IMR-90 (cell line): Measurements from ENCODE around the gene FBN1. TPM values are rescaled to one million over a fixed set of nuclear protein-coding genes. Genes with fewer than 3 reads are reported as not detected.

Source experiments
- ATAC-seq: fragments of 200-7000 bp; cut with Tn5 transposase; 2 replicates; pipeline ENCODE4 v1.9.1; 2020; ENCODE audit warnings: low read depth, mild to moderate bottlenecking, moderate library complexity
- BruUV-seq: library from RNA; stranded (reverse); fragments of 400-500 nt; replicated peaks from 2 replicates; lab custom pipeline; 2021; lab: Mats Ljungman, UMichigan
- CTCF ChIA-PET: fragments of 300-600 bp; formaldehyde crosslinking; extraction: SDS; loops from one replicate; lab custom pipeline; 2021; ENCODE audit warnings: antibody characterized with exemption; lab: Yijun Ruan, JAX
- POLR2A ChIA-PET: fragments of 300-600 bp; sonication (Branson Sonifier 250); formaldehyde crosslinking; loops from one replicate; lab custom pipeline; 2022; ENCODE audit warnings: antibody characterized with exemption; ENCODE audit not compliant: unreplicated experiment; lab: Charles Lee
- DNase-seq: peaks from one replicate; pipeline ENCODE4 v3.0.0; 2013
- H2AFZ ChIP-seq: replicated peaks from 2 replicates; pipeline ENCODE3; 2013; ENCODE audit warnings: low read length, mild to moderate bottlenecking; ENCODE audit not compliant: poor library complexity
- H2AK5ac ChIP-seq: 2 replicates; pipeline ENCODE4 v1.6.1; 2013; ENCODE audit warnings: low read depth, low read length, inconsistent platforms
- H2AK9ac ChIP-seq: replicated peaks from 2 replicates; pipeline ENCODE3; 2013; ENCODE audit warnings: mild to moderate bottlenecking, low read depth, low read length, moderate library complexity; ENCODE audit not compliant: poor library complexity
- H2BK120ac ChIP-seq: 2 replicates; pipeline ENCODE4 v1.6.1; 2013; ENCODE audit warnings: low read depth, low read length, inconsistent platforms
- H2BK15ac ChIP-seq: 3 replicates; pipeline ENCODE4 v1.6.1; 2013; ENCODE audit warnings: low read depth, low read length, inconsistent platforms
- H2BK20ac ChIP-seq: 2 replicates; pipeline ENCODE4 v1.6.1; 2013; ENCODE audit warnings: low read depth, mild to moderate bottlenecking, inconsistent platforms, low read length, moderate library complexity
- H2BK5ac ChIP-seq: 2 replicates; pipeline ENCODE4 v1.6.1; 2013; ENCODE audit warnings: mild to moderate bottlenecking, low read depth, low read length, inconsistent platforms; ENCODE audit not compliant: poor library complexity, severe bottlenecking
- H3K14ac ChIP-seq: replicated peaks from 2 replicates; pipeline ENCODE4 v1.6.1; 2013; ENCODE audit warnings: low read depth, low read length, inconsistent platforms
- H3K18ac ChIP-seq: 2 replicates; pipeline ENCODE4 v1.6.1; 2013; ENCODE audit warnings: low read depth, low read length, control low read depth
- H3K23ac ChIP-seq: 2 replicates; pipeline ENCODE4 v1.6.1; 2013; ENCODE audit warnings: low read depth, low read length, inconsistent platforms
- H3K27ac ChIP-seq: 2 replicates; pipeline ENCODE4 v1.5.1; 2013; ENCODE audit warnings: mild to moderate bottlenecking, control low read depth, low read length; ENCODE audit not compliant: insufficient read depth
- H3K27me3 ChIP-seq: 2 replicates; pipeline ENCODE4 v1.6.1; 2013; ENCODE audit warnings: low read length; ENCODE audit not compliant: control insufficient read depth, insufficient read depth
- H3K36me3 ChIP-seq: 2 replicates; pipeline ENCODE4 v1.6.1; 2013; ENCODE audit warnings: low read length, mixed read lengths; ENCODE audit not compliant: control insufficient read depth, insufficient read depth
- H3K4ac ChIP-seq: 2 replicates; pipeline ENCODE4 v1.6.1; 2013; ENCODE audit warnings: low read depth, low read length, inconsistent platforms
- H3K4me1 ChIP-seq: 2 replicates; pipeline ENCODE4 v1.6.1; 2013; ENCODE audit warnings: low read length, mixed read lengths; ENCODE audit not compliant: control insufficient read depth, insufficient read depth
- H3K4me2 ChIP-seq: 2 replicates; pipeline ENCODE4 v1.6.1; 2013; ENCODE audit warnings: low read depth, mild to moderate bottlenecking, control low read depth, low read length, moderate library complexity
- H3K4me3 ChIP-seq: 2 replicates; pipeline ENCODE4 v1.5.1; 2013; ENCODE audit warnings: low read depth, mild to moderate bottlenecking, control low read depth, low read length, moderate library complexity; ENCODE audit not compliant: insufficient read depth
- H3K56ac ChIP-seq: 2 replicates; pipeline ENCODE4 v1.6.1; 2013; ENCODE audit warnings: low read length, inconsistent platforms; ENCODE audit not compliant: insufficient read depth; ENCODE audit errors: extremely low read depth
- H3K79me1 ChIP-seq, 2 experiments: 2 replicates each; pipeline ENCODE4 v1.6.1; 2013; ENCODE audit warnings: low read length in 2 of 2, inconsistent platforms in 1 of 2, low read depth in 1 of 2
- H3K9ac ChIP-seq: 2 replicates; pipeline ENCODE4 v1.6.1; 2013; ENCODE audit warnings: low read depth, low read length, control low read depth
- H3K9me1 ChIP-seq: 2 replicates; pipeline ENCODE4 v1.6.1; 2013; ENCODE audit warnings: low read length, inconsistent platforms; ENCODE audit not compliant: insufficient read depth
- H3K9me3 ChIP-seq: 2 replicates; pipeline ENCODE4 v1.6.1; 2013; ENCODE audit warnings: low read length; ENCODE audit not compliant: control insufficient read depth, insufficient read depth
- H4K20me1 ChIP-seq: 2 replicates; pipeline ENCODE4 v1.6.1; 2013; ENCODE audit warnings: low read length, inconsistent platforms; ENCODE audit not compliant: insufficient read depth
- H4K5ac ChIP-seq: 2 replicates; pipeline ENCODE4 v1.6.1; 2013; ENCODE audit warnings: mild to moderate bottlenecking, low read depth, low read length, control low read depth
- H4K8ac ChIP-seq, 2 experiments: 2 replicates each; pipeline ENCODE4 v1.6.1; 2013; ENCODE audit warnings: low read depth in 2 of 2, low read length in 2 of 2, control low read depth in 1 of 2, inconsistent platforms in 1 of 2
- H4K91ac ChIP-seq: 2 replicates; pipeline ENCODE4 v1.6.1; 2013; ENCODE audit warnings: low read depth, low read length, inconsistent platforms; ENCODE audit not compliant: insufficient read depth
- BHLHE40 ChIP-seq: fragments of 150-350 bp; IDR thresholded peaks from 2 replicates; pipeline ENCODE4 v1.6.1; 2016; ENCODE audit warnings: mild to moderate bottlenecking, low read depth, low read length
- CEBPB ChIP-seq: IDR thresholded peaks from 2 replicates; pipeline ENCODE4 v1.6.1; 2012; ENCODE audit warnings: low read depth, low read length, improper control_type of control experiment
- CHD1 ChIP-seq: IDR thresholded peaks from 2 replicates; pipeline ENCODE4 v1.6.1; 2012; ENCODE audit warnings: low read depth, low read length, improper control_type of control experiment
- ELK1 ChIP-seq: fragments of 150-350 bp; IDR thresholded peaks from 2 replicates; pipeline ENCODE4 v1.6.1; 2016; ENCODE audit warnings: low read depth, mild to moderate bottlenecking, low read length, moderate library complexity, borderline replicate concordance
- FOS ChIP-seq: fragments of 150-350 bp; IDR thresholded peaks from 2 replicates; pipeline ENCODE4 v1.6.1; 2016; ENCODE audit warnings: low read depth, low read length
- MAFK ChIP-seq: IDR thresholded peaks from 2 replicates; pipeline ENCODE4 v1.6.1; 2012; ENCODE audit warnings: low read depth, low read length, improper control_type of control experiment
- MAZ ChIP-seq: IDR thresholded peaks from 2 replicates; pipeline ENCODE4 v1.6.1; 2012; ENCODE audit warnings: low read depth, mild to moderate bottlenecking, low read length, improper control_type of control experiment, moderate library complexity, borderline replicate concordance
- MXI1 ChIP-seq: IDR thresholded peaks from 2 replicates; pipeline ENCODE4 v1.6.1; 2012; ENCODE audit warnings: low read depth, mild to moderate bottlenecking, low read length, moderate library complexity, borderline replicate concordance
- NFE2L2 ChIP-seq: fragments of 150-350 bp; IDR thresholded peaks from 2 replicates; pipeline ENCODE4 v1.6.1; 2016; ENCODE audit warnings: low read depth, mild to moderate bottlenecking, low read length
- POLR2A ChIP-seq: IDR thresholded peaks from 2 replicates; pipeline ENCODE4 v1.6.1; 2012; ENCODE audit warnings: mild to moderate bottlenecking, low read depth, low read length
- RAD21 ChIP-seq: IDR thresholded peaks from 2 replicates; pipeline ENCODE4 v1.6.1; 2012; ENCODE audit warnings: low read length, improper control_type of control experiment
- RCOR1 ChIP-seq: IDR thresholded peaks from 2 replicates; pipeline ENCODE4 v1.6.1; 2012; ENCODE audit warnings: mild to moderate bottlenecking, low read length, improper control_type of control experiment; ENCODE audit not compliant: insufficient replicate concordance
- RFX5 ChIP-seq: IDR thresholded peaks from 2 replicates; pipeline ENCODE4 v1.8.0; 2012; ENCODE audit warnings: low read depth, mild to moderate bottlenecking, low read length, moderate library complexity
- SMC3 ChIP-seq: fragments of 150-350 bp; IDR thresholded peaks from 2 replicates; pipeline ENCODE4 v1.6.1; 2016; ENCODE audit warnings: low read depth, mild to moderate bottlenecking, antibody characterized with exemption, low read length, moderate library complexity
- WGBS, 2 experiments: methylation state at CpG; one replicate each; pipeline versions ENCODE4 v1.1.5 to v1.1.7; 2013; ENCODE audit warnings: missing lambda C conversion rate in 2 of 2; ENCODE audit not compliant: insufficient read length in 1 of 2; ENCODE audit errors: extremely low coverage in 2 of 2; 5-methylcytosine and 5-hydroxymethylcytosine counted together
- dilution Hi-C: fragments of 300-500 bp; cut with HindIII; formaldehyde crosslinking; loops from one replicate; pipeline ENCODE4 v1.14.3; 2018; ENCODE audit warnings: low sequenced_read_pairs; ENCODE audit not compliant: unreplicated experiment
- in situ Hi-C: fragments of 300-500 bp; cut with MboI; formaldehyde crosslinking; loops from 3 replicates; pipeline ENCODE4 v1.14.3; 2019; ENCODE audit warnings: low sequenced_read_pairs, inconsistent platforms, mixed read lengths
- intact Hi-C: fragments of 100-400 bp; cut with micrococcal nuclease; formaldehyde crosslinking; loops from 2 replicates; pipeline ENCODE4 v1.10.0; 2022
- polyA plus RNA-seq, 3 experiments: library from polyadenylated mRNA; depleted of rRNA; stranded (reverse); fragments of >200 nt; gene quantifications; 2 replicates each; pipeline ENCODE4 v1.2.3, GENCODE V29; 2012; ENCODE audit warnings: low replicate concordance in 1 of 3
- total RNA-seq: library from RNA; depleted of rRNA; stranded (reverse); fragments of >200 nt; gene quantifications from 2 replicates; pipeline ENCODE4 v1.2.3, GENCODE V29; 2012
- TF ChIP-seq, protein P1 (sequence below): conservative IDR thresholded peaks from 2 replicates; pipeline ENCODE4 v1.5.1; 2012; ENCODE audit warnings: mild to moderate bottlenecking, low read depth, low read length, improper control_type of control experiment
- TF ChIP-seq, protein P2 (sequence below): fragments of 150-350 bp; IDR thresholded peaks from 2 replicates; pipeline ENCODE4 v1.6.1; 2017; ENCODE audit warnings: mild to moderate bottlenecking, antibody characterized with exemption, low read length, low read depth

FBN1 gene
- total and polyA plus RNA-seq, 2 of the 4 experiments (the other 2 are of a cell fraction) = 134 to 283 TPM

- H3K4me3 ChIP-seq = no peak overlapping the region
- no peak overlapping the region for H3K4ac ChIP-seq
- H2AK9ac ChIP-seq = no peak overlapping the region
- intact Hi-C loops = loop anchor here (1.0 to 5.0 kb wide), 2 partner anchors 11 to 98 kb away; no protein-coding TSS in a partner anchor
- H2BK20ac ChIP-seq = no peak overlapping the region
- H3K9me1 ChIP-seq = peaks cover 7% of the 10 kb centered on the region
- no peak overlapping the region for H3K56ac ChIP-seq
- DNase-seq (peak; percentile 62), ATAC-seq (no peak)
- H3K4me2 ChIP-seq = no peak overlapping the region
- no peak overlapping the region for H4K91ac ChIP-seq
- ChIA-PET CTCF (no interaction called here), POLR2A (no interaction called here)
- no TSS peak for BruUV-seq
- WGBS, 2 experiments = no CpG with 5 or more reads among the region's 2 CpGs
- H2BK5ac ChIP-seq = no peak overlapping the region
- no peaks in the 10 kb centered on the region; the same call in 1 of the 2 replicates for H3K36me3 ChIP-seq
- H2AK5ac ChIP-seq = no peak overlapping the region
- TF ChIP-seq SMC3 (no peak), ELK1 (no peak), MXI1 (no peak), FOS (no peak), BHLHE40 (no peak), MAFK (no peak), CEBPB (no peak), RCOR1 (no peak), RFX5 (no peak), MAZ (no peak), RAD21 (no peak), NFE2L2 (no peak), POLR2A (no peak), CHD1 (no peak)
- TF ChIP-seq, protein P1, sequence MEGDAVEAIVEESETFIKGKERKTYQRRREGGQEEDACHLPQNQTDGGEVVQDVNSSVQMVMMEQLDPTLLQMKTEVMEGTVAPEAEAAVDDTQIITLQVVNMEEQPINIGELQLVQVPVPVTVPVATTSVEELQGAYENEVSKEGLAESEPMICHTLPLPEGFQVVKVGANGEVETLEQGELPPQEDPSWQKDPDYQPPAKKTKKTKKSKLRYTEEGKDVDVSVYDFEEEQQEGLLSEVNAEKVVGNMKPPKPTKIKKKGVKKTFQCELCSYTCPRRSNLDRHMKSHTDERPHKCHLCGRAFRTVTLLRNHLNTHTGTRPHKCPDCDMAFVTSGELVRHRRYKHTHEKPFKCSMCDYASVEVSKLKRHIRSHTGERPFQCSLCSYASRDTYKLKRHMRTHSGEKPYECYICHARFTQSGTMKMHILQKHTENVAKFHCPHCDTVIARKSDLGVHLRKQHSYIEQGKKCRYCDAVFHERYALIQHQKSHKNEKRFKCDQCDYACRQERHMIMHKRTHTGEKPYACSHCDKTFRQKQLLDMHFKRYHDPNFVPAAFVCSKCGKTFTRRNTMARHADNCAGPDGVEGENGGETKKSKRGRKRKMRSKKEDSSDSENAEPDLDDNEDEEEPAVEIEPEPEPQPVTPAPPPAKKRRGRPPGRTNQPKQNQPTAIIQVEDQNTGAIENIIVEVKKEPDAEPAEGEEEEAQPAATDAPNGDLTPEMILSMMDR = no peak
- TF ChIP-seq, protein P2, sequence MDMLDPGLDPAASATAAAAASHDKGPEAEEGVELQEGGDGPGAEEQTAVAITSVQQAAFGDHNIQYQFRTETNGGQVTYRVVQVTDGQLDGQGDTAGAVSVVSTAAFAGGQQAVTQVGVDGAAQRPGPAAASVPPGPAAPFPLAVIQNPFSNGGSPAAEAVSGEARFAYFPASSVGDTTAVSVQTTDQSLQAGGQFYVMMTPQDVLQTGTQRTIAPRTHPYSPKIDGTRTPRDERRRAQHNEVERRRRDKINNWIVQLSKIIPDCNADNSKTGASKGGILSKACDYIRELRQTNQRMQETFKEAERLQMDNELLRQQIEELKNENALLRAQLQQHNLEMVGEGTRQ = no peak
- H3K14ac ChIP-seq = no peak overlapping the region
- no peak overlapping the region for H4K5ac ChIP-seq
- H2AFZ ChIP-seq = no peak overlapping the region
- H2BK120ac ChIP-seq = no peak overlapping the region
- in situ Hi-C loops = no loop called here
- no peak overlapping the region for H3K23ac ChIP-seq
- no peak overlapping the region for H3K27ac ChIP-seq
- no peak overlapping the region for H3K18ac ChIP-seq
- no peak overlapping the region for H2BK15ac ChIP-seq
- peaks cover 14% of the 10 kb centered on the region for H3K4me1 ChIP-seq
- H3K9me3 ChIP-seq = no peaks in the 10 kb centered on the region
- peaks cover 6% of the 10 kb centered on the region; the same call in 1 of the 2 replicates for H4K20me1 ChIP-seq
- no peak overlapping the region for H3K9ac ChIP-seq
- dilution Hi-C loops = no loop called here
- H3K79me1 ChIP-seq = peaks cover 29 to 71% of the 10 kb centered on the region in 2 experiments
- H4K8ac ChIP-seq = no peak overlapping the region
- H3K27me3 ChIP-seq = no peaks in the 10 kb centered on the region
These were observed 100.7 kb downstream of the FBN1 start for GRCh38 chr15:48544778-48545177.
